ENCODE data around the gene GPX1.

- no peak for TF ChIP-seq YY1 (IDR thresholded peaks at IDR 0.05; ENCODE audit: insufficient read depth, insufficient read length)
- TF ChIP-seq SUZ12 (IDR thresholded peaks at IDR 0.05; ENCODE audit: extremely low read depth, insufficient read depth, insufficient read length), result no peak
Measured at GRCh38 chr3:49349348-49350114, 8.6 kb downstream of the GPX1 start.
